Endothelial cell of umbilical vein (primary cell): Measurements from ENCODE around the gene SFSWAP. TPM values are rescaled to one million over a fixed set of nuclear protein-coding genes. Genes with fewer than 3 reads are reported as not detected.

Source experiments
- BruUV-seq: library from RNA; stranded (reverse); fragments of 400-500 nt; replicated peaks from 2 replicates; lab custom pipeline; 2021; lab: Mats Ljungman, UMichigan
- CTCF ChIA-PET: fragments of 300-600, 350-600 bp; sonication (Branson Sonifier 250); formaldehyde crosslinking; loops from one replicate; lab custom pipeline; 2021; ENCODE audit warnings: antibody characterized with exemption, inconsistent platforms; lab: Charles Lee
- POLR2A ChIA-PET: fragments of 300-600, 350-600 bp; sonication (Branson Sonifier 250); formaldehyde crosslinking; loops from one replicate; lab custom pipeline; 2021; ENCODE audit warnings: antibody characterized with exemption, inconsistent platforms; lab: Charles Lee
- DNase-seq: peaks from one replicate; pipeline ENCODE4 v3.0.0-alpha.2; 2011; ENCODE audit warnings: low read depth, low spot score
- FAIRE-seq: peaks from 2 replicates; lab custom pipeline; 2011; peaks lifted over from hg19 to GRCh38; lab: Jason Lieb, UNC
- H2AFZ ChIP-seq: 2 replicates; pipeline ENCODE4 v1.6.0; 2012; ENCODE audit warnings: low read depth, low read length, control low read depth, inconsistent platforms
- H3K27ac ChIP-seq: 2 replicates; pipeline ENCODE4 v1.5.1; 2011; ENCODE audit warnings: low read depth, mild to moderate bottlenecking, control low read depth, low read length, moderate library complexity; ENCODE audit not compliant: insufficient read depth
- H3K27me3 ChIP-seq, 2 experiments: 2 replicates each; pipeline versions ENCODE4 v1.6.0 to v1.6.1; 2011; ENCODE audit warnings: low read length in 2 of 2, mixed read lengths in 1 of 2; ENCODE audit not compliant: control insufficient read depth in 2 of 2, insufficient read depth in 2 of 2
- H3K36me3 ChIP-seq, 2 experiments: 2 replicates in 1 of 2; 3 replicates in 1 of 2; pipeline ENCODE4 v1.5.1; 2011; ENCODE audit warnings: low read length in 2 of 2, mild to moderate bottlenecking in 1 of 2, moderate library complexity in 1 of 2; ENCODE audit not compliant: control insufficient read depth in 2 of 2, insufficient read depth in 2 of 2; ENCODE audit errors: extremely low read depth in 1 of 2
- H3K4me1 ChIP-seq: 3 replicates; pipeline ENCODE4 v1.5.1; 2011; ENCODE audit warnings: mild to moderate bottlenecking, low read length; ENCODE audit not compliant: control insufficient read depth, insufficient read depth; ENCODE audit errors: extremely low read depth
- H3K4me2 ChIP-seq: 2 replicates; pipeline ENCODE4 v1.6.1; 2011; ENCODE audit warnings: low read length, control low read depth, mixed read lengths; ENCODE audit not compliant: insufficient read depth
- H3K4me3 ChIP-seq, 3 experiments: fragments of 200-600 bp in 1 of 3; sonication (generic), shearing (Covaris generic) in 1 of 3; replicated peaks in 1 of 3; 2 replicates each; pipeline ENCODE4 v1.5.1; 2011 to 2016; ENCODE audit warnings: control low read depth in 3 of 3, low read length in 3 of 3, mild to moderate bottlenecking in 2 of 3, inconsistent platforms in 1 of 3, low read depth in 1 of 3, moderate library complexity in 1 of 3; ENCODE audit not compliant: insufficient read depth in 1 of 3
- H3K79me2 ChIP-seq: 2 replicates; pipeline ENCODE4 v1.6.0; 2012; ENCODE audit warnings: low read length, inconsistent platforms; ENCODE audit not compliant: control insufficient read depth, insufficient read depth
- H3K9ac ChIP-seq: replicated peaks from 2 replicates; pipeline ENCODE3; 2011; ENCODE audit warnings: low read length, control low read depth; ENCODE audit not compliant: insufficient read depth; ENCODE audit errors: extremely low read depth
- H3K9me1 ChIP-seq: replicated peaks from 3 replicates; pipeline ENCODE4 v1.6.0; 2011; ENCODE audit warnings: mild to moderate bottlenecking, low read length; ENCODE audit not compliant: control insufficient read depth, insufficient read depth; ENCODE audit errors: extremely low read depth
- H3K9me3 ChIP-seq: replicated peaks from 2 replicates; pipeline ENCODE4 v1.5.1; 2012; ENCODE audit warnings: low read length, inconsistent platforms; ENCODE audit not compliant: control insufficient read depth, insufficient read depth
- H4K20me1 ChIP-seq: replicated peaks from 2 replicates; pipeline ENCODE3; 2011; ENCODE audit warnings: mild to moderate bottlenecking, low read length; ENCODE audit not compliant: control insufficient read depth, insufficient read depth; ENCODE audit errors: extremely low read depth
- CTCF ChIP-seq, 2 donors: IDR thresholded peaks; 1 replicate in 1 of 2; 2 replicates in 1 of 2; pipeline ENCODE4 v1.5.1; 2011; ENCODE audit warnings: low read length in 2 of 2, mild to moderate bottlenecking in 2 of 2, moderate library complexity in 2 of 2, control low read depth in 1 of 2, inconsistent platforms in 1 of 2, low read depth in 1 of 2; ENCODE audit not compliant: insufficient read depth in 1 of 2; ENCODE audit errors: extremely low read depth in 1 of 2
- EZH2 ChIP-seq: IDR thresholded peaks from 2 replicates; pipeline ENCODE4 v1.6.1; 2012; ENCODE audit warnings: borderline replicate concordance, low read depth, mild to moderate bottlenecking, moderate library complexity, low read length, inconsistent platforms; ENCODE audit not compliant: severe bottlenecking
- FOS ChIP-seq: IDR thresholded peaks from 2 replicates; pipeline ENCODE4 v1.6.1; 2011; ENCODE audit warnings: mild to moderate bottlenecking, low read length, moderate library complexity, borderline replicate concordance; ENCODE audit not compliant: insufficient read depth
- GATA2 ChIP-seq: IDR thresholded peaks from 2 replicates; pipeline ENCODE4 v1.7.0; 2011; ENCODE audit warnings: low read depth, mild to moderate bottlenecking, moderate library complexity, mixed read lengths, low read length; ENCODE audit not compliant: insufficient read length, insufficient read depth
- JUN ChIP-seq: IDR thresholded peaks from 2 replicates; pipeline ENCODE4 v1.6.1; 2011; ENCODE audit warnings: borderline replicate concordance, low read depth; ENCODE audit not compliant: insufficient read length, insufficient read depth
- MAX ChIP-seq: IDR thresholded peaks from 2 replicates; pipeline ENCODE4 v1.6.1; 2011; ENCODE audit not compliant: insufficient read depth, insufficient read length
- MYC ChIP-seq: IDR thresholded peaks from one replicate; pipeline ENCODE4 v1.6.1; 2011; ENCODE audit warnings: mild to moderate bottlenecking, low read depth, low read length
- POLR2A ChIP-seq: IDR thresholded peaks from 2 replicates; pipeline ENCODE4 v1.6.1; 2012; ENCODE audit warnings: low read depth, mild to moderate bottlenecking, control low read depth, low read length
- POLR2AphosphoS5 ChIP-seq: IDR thresholded peaks from 2 replicates; pipeline ENCODE4 v1.6.1; 2012; ENCODE audit warnings: low read depth, mild to moderate bottlenecking, control low read depth, low read length, moderate library complexity; ENCODE audit not compliant: insufficient read depth
- dilution Hi-C: fragments of 300-500 bp; cut with MboI; formaldehyde crosslinking; loops from one replicate; pipeline ENCODE4 v1.15.0; 2019; ENCODE audit warnings: low sequenced_read_pairs; ENCODE audit not compliant: extremely low pct_ligation_motif_present
- intact Hi-C: fragments of 100-400 bp; cut with micrococcal nuclease; formaldehyde crosslinking; loops from one replicate; pipeline ENCODE4 v1.10.0; 2022
- polyA plus RNA-seq, 4 experiments: library from polyadenylated mRNA; depleted of rRNA in 3 of 4; stranded (reverse) in 3 of 4; unstranded in 1 of 4; fragments of >200 nt; gene quantifications; 2 replicates each; pipeline versions ENCODE4 v1.2.1 to v1.2.3, GENCODE V29; 2011 to 2012; ENCODE audit warnings: missing spikeins in 1 of 4
- total RNA-seq: library from RNA; stranded (reverse); gene quantifications from 2 replicates; pipeline ENCODE4 v1.2.3, GENCODE V29; 2021

SFSWAP gene
- total and polyA plus RNA-seq, 2 donors (not counting 3 experiments of a cell fraction or from before 2014, with no cell fraction given), result 38.1 to 53.3 TPM

- Histone ChIP-seq H3K27me3 (no peaks in the 10 kb centered on the region), H3K4me3 (no peak overlapping the region), H3K9ac (no peak overlapping the region), H3K4me2 (no peak overlapping the region), H3K9me3 (no peaks in the 10 kb centered on the region), H4K20me1 (no peaks in the 10 kb centered on the region), H2AFZ (no peak overlapping the region), H3K9me1 (no peaks in the 10 kb centered on the region), H3K4me1 (no peaks in the 10 kb centered on the region), H3K79me2 (no peaks in the 10 kb centered on the region), H3K36me3 (no peaks in the 10 kb centered on the region), H3K27ac (no peak overlapping the region)
- CTCF ChIA-PET, result no interaction called here
- intact Hi-C loops (no loop called here), dilution Hi-C loops (no loop called here)
- TF ChIP-seq POLR2AphosphoS5 (no peak), EZH2 (no peak), GATA2 (no peak), CTCF (IDR thresholded peaks at IDR 0.05; ENCODE audit: extremely low read depth in 1 of 2, insufficient read depth in 1 of 2, low read depth in 1 of 2, low read length in 2 of 2) (no peak), FOS (no peak), POLR2A (no peak), MYC (no peak), MAX (no peak), JUN (no peak)
- DNase-seq, result no peak
- no TSS peak for BruUV-seq
- POLR2A ChIA-PET, result no interaction called here
- no peak for FAIRE-seq
Observed at GRCh38 chr12:131682510-131682895, 28.4 kb upstream of the SFSWAP start.
